Dedifferentiated amniotic fluid mesenchymal stem cell (primary cell): ENCODE measurements around the gene DGCR2.
A peak's percentile ranks its signal among the peaks of the same experiment; 100 is the strongest.
"Not testable (repeated sequence)": the region's sequence is repeated elsewhere in the genome, so short reads cannot be mapped to it uniquely, and the experiment has no call there.

Experiments
- DNase-seq: peaks from one replicate; pipeline ENCODE4 v3.0.0-alpha.2; 2016; ENCODE audit errors: extremely low spot score

The DGCR2 gene

GRCh38 chr22:19030226-19030888 lies 91.9 kb downstream of the DGCR2 start:
- DNase-seq, result not testable (repeated sequence)

DNA sequence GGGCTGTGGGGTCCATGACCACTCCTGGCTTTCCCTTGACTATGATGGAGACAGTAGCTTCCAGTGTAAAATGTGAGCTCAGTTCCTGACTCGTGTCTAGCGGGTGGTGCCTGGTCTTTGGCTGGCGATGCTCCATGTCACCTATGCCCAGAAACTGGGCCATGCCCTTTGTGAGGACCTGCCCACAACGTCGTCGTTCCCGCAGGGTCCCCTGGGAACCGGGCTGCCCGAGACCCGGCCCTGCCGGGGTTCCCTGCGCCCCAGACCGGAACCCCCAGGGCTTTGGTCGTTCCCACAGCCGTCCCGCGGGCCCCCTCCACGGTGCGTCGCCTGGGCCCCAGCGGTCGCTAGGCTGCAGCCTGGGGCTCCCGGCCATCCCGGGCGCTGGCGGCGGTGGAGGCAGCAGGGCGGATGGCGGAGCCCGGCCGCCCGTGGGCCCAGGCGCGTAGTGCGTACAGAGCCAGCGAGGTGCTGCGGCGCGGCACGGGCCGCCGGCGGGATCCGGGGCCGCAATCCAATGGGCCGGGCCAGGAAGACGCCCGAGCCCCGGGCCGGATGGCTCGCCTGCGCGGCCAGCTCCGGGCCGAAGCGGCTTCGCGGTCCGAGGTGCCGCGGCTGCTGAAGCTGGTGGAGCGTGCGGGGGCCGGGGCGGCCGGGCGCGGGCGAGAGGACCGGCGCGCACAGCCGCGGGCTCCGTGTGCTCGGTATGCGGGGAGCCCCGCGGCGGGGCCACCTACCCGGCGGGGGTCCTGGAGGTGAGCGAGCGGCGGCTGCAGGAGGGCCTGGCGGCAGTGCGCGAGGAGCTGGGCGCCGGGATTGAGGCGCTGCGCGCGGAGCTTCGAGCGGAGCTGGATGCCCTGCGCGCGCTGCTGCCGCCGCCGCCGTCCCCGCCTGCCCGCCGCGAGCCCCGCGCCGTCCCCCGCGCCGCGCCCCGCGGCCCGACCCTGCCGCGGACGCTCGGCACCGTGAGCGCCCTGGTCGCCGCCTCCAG lies 92.8 kb downstream of the DGCR2 start:
- not testable (repeated sequence) for DNase-seq

GRCh38 chr22:19028060-19028455 lies 94.2 kb downstream of the DGCR2 start:
- not testable (repeated sequence) for DNase-seq

GRCh38 chr22:19027371-19028059 lies 94.7 kb downstream of the DGCR2 start:
- not testable (repeated sequence) for DNase-seq

DNA sequence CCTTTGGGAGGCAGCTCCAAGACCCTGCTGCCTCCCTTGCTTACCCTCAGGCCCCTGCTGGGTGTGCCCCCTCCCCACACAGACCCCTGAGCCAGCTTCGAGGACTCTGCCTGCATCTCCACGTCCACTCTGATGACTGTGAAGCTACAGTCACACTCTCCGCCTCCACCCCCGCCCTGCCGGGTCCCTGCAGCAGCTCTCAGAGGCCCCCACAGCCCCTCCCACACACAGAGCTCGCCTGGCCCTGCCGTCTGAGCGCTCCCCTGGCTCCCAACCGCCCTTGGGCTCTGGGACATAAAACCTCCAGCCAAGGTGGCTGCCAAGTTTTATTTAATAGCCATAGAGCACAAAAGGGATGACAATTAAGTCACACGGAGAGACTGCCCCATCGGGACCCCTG lies 96.1 kb downstream of the DGCR2 start:
- DNase-seq, result not testable (repeated sequence)

- DNase-seq, result not testable (repeated sequence)
Measured at GRCh38 chr22:19024956-19025489, 97.2 kb downstream of the DGCR2 start.

DNA sequence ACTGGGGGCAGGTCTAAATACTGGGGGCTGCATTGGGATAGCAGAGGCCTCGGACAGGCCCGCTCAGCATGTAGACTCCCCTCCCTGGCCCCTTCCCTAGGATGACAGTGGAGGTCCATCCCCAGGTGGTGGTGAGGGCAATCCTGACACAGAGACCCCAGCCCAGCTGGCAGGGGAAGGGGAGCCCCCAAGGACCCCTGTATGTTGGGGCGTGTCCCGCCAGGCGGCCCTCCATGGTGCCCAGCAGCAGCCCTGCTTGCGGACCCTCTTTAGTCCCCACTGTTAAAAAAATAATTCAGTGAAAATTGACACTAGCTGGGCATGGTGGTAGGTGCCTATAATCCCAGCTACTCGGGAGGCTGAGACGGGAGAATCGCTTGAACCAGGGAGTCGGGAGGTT lies 98.3 kb downstream of the DGCR2 start:
- DNase-seq, result not testable (repeated sequence)

DNA sequence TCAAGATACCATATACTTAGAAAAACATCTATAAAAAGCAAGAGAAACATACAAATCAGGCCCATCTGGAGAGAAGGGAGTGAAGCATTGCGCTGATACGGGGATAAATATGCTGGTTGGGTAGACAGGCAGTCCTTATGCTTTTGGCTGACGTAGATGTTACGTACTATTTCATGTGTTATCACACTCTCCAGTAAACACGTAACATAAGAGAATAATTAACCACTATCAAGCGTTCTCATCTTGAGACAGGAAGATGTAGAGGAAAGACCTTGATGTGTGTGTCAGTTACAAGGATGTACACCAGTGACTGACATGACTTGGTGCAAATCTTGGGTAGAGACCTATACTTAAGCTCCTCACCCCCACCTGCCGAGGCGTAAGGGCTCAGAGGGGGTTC lies 99.5 kb downstream of the DGCR2 start:
- DNase-seq, result peak; percentile 3

DNA sequence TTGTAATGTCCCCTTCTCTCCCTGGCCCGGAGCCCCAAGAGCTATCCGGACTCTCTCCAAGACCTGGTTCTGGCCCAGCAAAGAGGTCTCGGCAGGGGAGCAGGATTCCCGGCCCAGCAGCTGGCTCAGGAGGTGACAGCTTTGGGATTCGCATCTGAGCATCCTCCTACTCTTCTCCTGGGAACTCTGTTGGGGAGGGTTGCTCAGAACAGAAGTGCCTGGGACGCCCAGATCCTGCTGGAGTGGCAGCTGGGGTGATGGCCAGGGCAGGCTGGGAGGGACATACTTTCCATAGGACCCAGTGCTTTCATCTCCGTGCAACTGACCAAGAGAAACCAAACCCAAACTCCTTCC lies 102.6 kb downstream of the DGCR2 start:
- DNase-seq, result peak; percentile 5

DNA sequence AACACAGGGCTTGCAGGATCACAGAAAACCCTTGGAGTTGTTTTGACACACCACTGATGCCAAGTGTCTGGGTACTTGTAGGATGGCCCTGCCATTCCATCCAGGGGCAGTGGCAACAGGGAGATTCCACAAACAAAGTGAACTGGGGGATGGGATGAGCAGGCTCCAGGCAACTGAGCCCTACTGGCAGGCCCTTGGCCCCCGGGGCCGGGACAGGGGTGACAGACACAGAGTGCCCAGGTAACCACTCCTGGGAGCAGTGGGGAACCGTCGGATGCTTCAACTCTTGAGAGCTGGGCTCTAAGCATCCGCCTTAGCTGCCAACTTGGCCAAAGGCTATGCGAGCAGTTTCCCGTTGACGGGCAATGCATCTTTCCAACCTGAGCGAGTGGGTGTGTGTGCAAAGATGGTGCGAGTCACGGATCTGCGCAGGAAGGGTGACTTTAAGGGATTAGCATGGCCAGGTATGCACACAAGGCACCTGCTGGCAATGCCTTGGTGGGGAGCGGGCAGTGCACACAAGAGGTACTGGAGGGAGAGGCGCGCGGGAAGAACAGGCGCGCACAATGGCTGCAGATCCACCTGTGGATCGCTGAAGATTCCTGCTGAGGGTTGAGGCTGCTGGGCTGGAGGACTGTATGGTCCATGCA lies 103.1 kb downstream of the DGCR2 start:
- DNase-seq, result peak; percentile 5

DNA sequence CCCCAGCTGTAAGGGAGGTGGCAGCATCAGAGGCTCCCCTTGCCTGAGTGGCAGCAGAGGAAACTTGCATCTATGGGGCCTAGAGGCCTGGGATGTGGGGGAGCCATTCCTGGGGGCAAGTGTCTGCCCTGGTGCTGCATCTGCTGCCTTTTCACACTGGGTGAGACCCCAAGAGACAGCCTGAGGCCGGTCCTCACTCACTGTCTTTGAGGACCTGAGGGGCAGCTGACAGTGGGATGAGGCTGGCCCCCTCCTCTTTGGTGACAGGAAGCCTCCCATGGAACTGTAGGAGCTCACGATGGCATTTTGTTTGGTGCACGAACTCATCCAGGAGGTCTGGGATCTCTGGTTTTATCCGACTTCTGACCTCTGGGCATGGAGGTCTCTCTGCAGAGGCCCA lies 104.0 kb downstream of the DGCR2 start:
- no peak for DNase-seq

GRCh38 chr22:19016081-19016766 lies 106.0 kb downstream of the DGCR2 start:
- no peak for DNase-seq

DNA sequence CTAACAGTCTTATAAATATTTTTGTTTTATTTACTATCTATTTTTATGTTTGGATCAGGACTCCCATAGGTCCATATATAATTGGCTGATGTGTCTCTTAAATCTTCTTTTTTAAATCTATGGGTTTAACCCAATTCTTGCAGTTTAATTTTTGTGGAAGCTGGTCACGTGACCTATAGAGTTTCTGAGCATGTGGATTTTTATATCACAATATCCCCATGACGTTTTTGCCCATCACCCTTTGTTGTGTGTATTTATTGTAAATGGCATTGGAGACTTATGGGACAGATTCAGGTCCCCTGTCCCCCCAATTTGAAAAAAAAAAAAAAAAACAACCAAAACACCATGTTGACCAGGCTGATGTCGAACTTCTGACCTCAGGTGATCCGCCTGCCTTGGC lies 107.3 kb downstream of the DGCR2 start:
- DNase-seq, result no peak

GRCh38 chr22:19013881-19014598 lies 108.2 kb downstream of the DGCR2 start:
- not testable (repeated sequence) for DNase-seq

GRCh38 chr22:19013411-19013810 lies 108.8 kb downstream of the DGCR2 start:
- DNase-seq, result not testable (repeated sequence)

DNA sequence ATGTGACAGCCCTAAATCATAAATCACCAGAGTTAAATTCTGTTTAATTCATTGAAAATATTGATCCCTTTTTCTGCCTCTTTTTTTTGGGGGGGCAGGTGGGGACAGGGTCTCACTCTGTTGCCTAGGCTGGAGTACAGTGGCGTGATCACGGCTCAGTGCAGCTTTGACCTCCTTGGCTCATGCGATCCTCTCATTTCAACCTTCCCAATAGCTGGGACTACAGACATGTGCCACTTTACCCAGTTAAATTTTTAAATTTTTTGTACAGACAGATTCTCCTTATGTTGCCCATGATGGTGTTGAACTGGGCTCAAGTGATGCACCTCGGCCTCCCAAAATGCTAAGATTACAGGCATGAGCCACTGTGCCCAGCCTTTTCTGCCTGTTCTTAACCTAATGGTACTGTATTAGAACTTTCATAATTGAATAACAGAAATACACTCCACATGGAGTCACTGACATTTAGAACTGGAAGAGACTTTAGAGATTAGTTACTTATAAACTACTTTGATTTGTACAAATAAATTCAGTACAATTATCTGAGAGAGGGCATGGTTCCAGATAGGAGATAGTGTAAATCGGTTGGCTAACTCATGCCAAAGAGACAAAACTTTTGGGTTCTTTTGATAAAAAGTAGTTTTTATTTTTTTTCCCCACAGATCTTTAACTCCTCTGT lies 109.8 kb downstream of the DGCR2 start:
- DNase-seq, result no peak

DNA sequence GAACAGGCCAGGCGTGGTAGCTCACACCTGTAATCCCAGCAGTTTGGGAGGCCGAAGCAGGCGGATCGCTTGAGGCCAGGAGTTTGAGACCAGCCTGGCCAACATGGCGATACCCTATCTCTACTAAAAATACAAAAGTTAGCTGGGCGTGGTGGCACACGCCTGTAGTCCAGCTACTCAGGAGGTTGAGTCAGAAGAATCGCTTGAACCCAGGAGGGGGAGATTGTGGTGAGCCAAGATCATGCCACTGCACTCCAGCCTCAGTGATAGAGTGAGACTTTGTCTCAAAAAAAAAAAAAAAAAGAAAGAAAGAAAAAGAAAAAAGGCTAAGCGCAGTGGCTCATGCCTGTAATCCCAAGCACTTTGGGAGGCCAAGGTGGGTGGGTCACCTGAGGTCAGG lies 110.6 kb downstream of the DGCR2 start:
- not testable (repeated sequence) for DNase-seq

DNA sequence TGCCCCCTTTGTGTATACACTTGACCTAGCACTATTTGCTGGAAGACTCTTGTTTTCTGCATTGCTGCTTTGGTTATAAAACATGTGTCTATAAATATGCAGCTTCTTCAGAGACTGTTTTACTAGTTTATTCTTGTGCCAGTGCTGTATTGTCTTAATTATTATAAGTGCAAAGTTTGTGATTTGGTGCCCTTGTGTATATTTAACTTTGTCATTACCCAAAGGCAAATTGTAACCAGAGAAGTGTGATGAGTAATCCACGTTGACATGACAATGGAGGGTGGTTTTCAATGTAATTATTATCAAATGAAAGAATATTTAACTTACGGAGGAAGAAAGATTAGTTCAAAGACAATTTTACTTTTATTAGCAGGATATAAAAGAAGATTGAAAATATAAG lies 111.1 kb downstream of the DGCR2 start:
- DNase-seq, result no peak

DNA sequence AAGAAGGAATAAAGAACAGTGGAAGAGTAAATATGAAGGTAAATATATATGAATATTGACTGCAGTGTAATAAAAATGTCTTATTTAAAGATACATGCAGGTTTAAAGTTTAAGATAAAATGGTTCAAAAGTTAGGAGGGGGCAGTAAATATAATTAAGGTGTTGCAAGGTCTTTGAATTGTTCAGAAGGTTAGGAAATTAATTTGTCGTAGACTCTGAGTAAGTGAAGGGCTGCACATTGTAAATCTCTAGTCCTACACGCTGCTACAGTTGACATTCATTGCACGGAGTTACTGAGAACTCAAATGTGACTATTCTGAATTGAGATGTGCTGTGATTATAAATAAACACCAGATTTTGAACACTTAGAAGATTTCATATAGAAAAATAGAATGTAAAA lies 116.3 kb downstream of the DGCR2 start:
- DNase-seq, result no peak

DNA sequence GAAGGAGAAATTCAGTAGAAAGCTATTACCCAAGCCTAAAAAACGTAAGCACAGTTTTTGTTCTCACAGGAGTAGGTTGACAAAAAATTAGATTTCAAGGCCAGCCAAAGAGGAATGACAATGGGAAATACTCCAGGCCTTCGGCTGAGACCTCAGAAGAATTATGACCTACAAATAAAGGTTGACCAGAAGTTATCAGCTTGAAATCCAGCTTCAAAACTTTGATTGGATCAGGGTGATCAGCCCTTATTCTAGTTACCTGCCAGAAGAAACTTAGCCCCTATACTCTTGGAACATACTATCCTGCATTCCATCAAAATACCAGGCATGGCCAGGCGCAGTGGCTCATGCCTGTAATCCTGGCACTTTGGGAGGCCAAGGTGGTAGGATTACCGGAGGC lies 117.7 kb downstream of the DGCR2 start:
- DNase-seq, result no peak
